ENCODE data around the gene CCDC192. TPM values are rescaled to one million over a fixed set of nuclear protein-coding genes. Genes with fewer than 3 reads are reported as not detected.

The CCDC192 gene
- total RNA-seq, 3 donors from 2014 or later: 1.0 TPM; not detected in 2

DNA sequence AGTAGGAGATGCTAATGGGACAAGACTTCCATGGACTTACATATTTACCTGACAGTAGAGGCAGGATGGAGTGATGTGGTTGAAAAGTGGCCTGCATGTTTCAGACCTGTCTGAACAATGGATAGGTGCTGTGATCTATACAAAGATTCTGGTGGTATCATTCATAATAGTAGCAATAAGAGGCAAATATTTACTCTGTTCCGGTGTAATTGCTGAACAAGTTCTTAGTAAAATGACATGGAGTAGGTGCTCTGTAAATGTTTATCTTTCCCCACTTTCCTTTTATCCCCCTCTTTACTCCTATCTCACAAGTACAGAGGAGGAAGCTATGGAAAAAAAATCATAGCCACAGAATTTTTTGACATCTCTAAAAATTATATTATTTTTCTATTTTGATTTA lies 221.4 kb downstream of the CCDC192 start:
- Histone ChIP-seq H3K36me3 (ENCODE audit: low read depth) (no peaks in the 10 kb centered on the region), H3K4me1 (ENCODE audit: low read depth) (peaks cover 5% of the 10 kb centered on the region), H3K9me3 (no peaks in the 10 kb centered on the region), H3K4me3 (no peak overlapping the region)
- TF ChIP-seq, protein P1, sequence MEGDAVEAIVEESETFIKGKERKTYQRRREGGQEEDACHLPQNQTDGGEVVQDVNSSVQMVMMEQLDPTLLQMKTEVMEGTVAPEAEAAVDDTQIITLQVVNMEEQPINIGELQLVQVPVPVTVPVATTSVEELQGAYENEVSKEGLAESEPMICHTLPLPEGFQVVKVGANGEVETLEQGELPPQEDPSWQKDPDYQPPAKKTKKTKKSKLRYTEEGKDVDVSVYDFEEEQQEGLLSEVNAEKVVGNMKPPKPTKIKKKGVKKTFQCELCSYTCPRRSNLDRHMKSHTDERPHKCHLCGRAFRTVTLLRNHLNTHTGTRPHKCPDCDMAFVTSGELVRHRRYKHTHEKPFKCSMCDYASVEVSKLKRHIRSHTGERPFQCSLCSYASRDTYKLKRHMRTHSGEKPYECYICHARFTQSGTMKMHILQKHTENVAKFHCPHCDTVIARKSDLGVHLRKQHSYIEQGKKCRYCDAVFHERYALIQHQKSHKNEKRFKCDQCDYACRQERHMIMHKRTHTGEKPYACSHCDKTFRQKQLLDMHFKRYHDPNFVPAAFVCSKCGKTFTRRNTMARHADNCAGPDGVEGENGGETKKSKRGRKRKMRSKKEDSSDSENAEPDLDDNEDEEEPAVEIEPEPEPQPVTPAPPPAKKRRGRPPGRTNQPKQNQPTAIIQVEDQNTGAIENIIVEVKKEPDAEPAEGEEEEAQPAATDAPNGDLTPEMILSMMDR (IDR thresholded peaks at IDR 0.05): no peak
- no peak for DNase-seq
- intact Hi-C loops (cut with DNase I, micrococcal nuclease): no loop called here
- peak; percentile 41 for ATAC-seq

DNA sequence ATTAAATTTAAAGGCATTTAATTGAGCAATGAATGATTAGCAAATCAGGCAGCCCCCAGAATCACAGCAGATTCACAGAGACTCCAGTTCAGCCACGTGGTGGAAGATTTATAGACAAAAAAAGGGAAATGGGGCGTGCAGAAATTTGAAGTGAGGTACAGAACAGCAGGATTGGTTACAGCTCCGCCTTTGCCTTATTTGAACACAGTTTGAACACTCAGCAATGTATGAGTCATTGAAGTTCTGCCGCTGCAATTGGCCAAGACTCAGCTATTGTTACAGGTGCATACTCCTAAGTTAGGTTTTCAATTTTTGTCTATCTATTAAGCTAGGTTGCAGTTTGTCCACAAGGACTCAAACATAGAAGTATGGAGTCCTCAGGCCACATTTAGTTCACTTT lies 222.7 kb downstream of the CCDC192 start:
- DNase-seq: peak in 1 of 3 donors; percentile 40

DNA sequence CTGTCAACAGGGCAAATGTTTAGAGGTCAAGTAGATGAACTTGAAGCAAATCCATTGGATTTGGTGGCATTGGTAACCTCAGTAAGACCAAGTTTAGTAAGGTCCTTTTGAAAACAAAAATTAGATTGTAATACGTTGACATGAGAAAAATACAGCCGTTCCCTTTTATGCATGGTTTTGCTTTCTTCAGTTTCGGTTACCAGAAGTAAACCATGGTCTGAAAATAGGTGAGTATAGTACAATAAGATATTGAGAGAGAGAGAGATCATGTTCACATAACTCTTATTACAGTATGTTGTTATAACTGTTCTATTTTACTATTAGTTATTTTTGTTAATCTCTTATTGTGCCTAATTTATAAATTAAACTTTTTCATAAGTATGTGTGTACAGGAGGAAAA lies 223.8 kb downstream of the CCDC192 start:
- intact Hi-C loops (cut with DNase I, micrococcal nuclease): no loop called here

More for the DNA sequence above, 222.7 kb downstream of the CCDC192 start:
- TF ChIP-seq, protein P1 (IDR thresholded peaks at IDR 0.05): no peak
- ATAC-seq: peak; percentile 77
- no peaks in the 10 kb centered on the region for H3K36me3 ChIP-seq (ENCODE audit: low read depth)
- H3K9me3 ChIP-seq: no peaks in the 10 kb centered on the region
- intact Hi-C loops (cut with DNase I, micrococcal nuclease): no loop called here
- peaks cover 5% of the 10 kb centered on the region for H3K4me1 ChIP-seq (ENCODE audit: low read depth)
- H3K4me3 ChIP-seq: no peak overlapping the region

DNA sequence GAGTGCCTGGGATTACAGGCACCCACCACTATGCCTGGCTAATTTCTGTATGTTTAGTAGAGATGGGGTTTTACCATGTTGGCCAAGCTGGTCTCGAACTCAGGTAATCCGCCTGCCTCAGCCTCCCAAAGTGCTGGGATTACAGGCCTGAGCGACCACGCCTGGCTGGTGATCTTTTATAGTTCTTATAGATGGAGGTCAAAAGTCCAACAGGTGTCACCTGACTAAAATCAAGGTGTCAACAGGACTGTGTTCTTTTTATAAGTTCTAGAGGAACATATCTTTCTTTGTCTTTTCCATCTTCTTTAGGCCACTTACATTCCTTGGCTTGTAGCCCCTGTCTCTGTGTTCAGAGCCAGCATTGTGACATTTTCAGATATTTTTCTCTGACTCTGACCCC lies 224.9 kb downstream of the CCDC192 start:
- no peak overlapping the region for H3K4me3 ChIP-seq
- no peaks in the 10 kb centered on the region for H3K9me3 ChIP-seq
- intact Hi-C loops (cut with DNase I, micrococcal nuclease): no loop called here
- DNase-seq (peak in 1 of 3 donors; percentile 49), ATAC-seq (peak; percentile 73)
- peaks cover 5% of the 10 kb centered on the region for H3K4me1 ChIP-seq (ENCODE audit: low read depth)
- TF ChIP-seq, protein P1 (IDR thresholded peaks at IDR 0.05): no peak
- no peaks in the 10 kb centered on the region for H3K36me3 ChIP-seq (ENCODE audit: low read depth)

More for the DNA sequence above, 223.8 kb downstream of the CCDC192 start:
- ATAC-seq (no peak), DNase-seq (no peak)
- no peaks in the 10 kb centered on the region for H3K9me3 ChIP-seq
- H3K4me1 ChIP-seq (ENCODE audit: low read depth): peaks cover 5% of the 10 kb centered on the region
- H3K36me3 ChIP-seq (ENCODE audit: low read depth): no peaks in the 10 kb centered on the region
- TF ChIP-seq, protein P1 (IDR thresholded peaks at IDR 0.05): no peak
- H3K4me3 ChIP-seq: no peak overlapping the region

DNA sequence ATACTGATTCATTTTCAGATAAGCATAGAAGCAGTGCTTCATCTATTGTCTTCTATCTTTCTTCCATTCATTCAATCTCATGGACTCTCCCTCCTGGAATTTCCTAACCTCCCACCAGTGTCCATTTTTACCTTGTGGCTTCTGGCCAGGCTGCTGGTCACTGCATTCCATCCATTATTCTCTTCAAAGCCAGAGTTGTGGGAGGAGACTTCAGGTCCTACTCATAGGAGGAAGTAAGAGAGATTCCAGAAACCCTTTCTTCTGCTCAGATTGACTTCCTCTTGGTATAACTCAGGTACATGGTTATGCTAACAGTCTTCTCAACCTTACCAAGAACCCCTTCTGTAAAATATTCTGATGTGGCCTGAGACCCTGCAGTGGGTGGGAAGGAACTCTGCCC lies 227.1 kb downstream of the CCDC192 start:
- H3K9me3 ChIP-seq: no peaks in the 10 kb centered on the region
- ATAC-seq: peak; percentile 54
- intact Hi-C loops (cut with DNase I, micrococcal nuclease): no loop called here
- no peaks in the 10 kb centered on the region for H3K36me3 ChIP-seq (ENCODE audit: low read depth)
- TF ChIP-seq, protein P1 (IDR thresholded peaks at IDR 0.05): no peak
- no peak for DNase-seq
- peaks cover 5% of the 10 kb centered on the region for H3K4me1 ChIP-seq (ENCODE audit: low read depth)
- no peak overlapping the region for H3K4me3 ChIP-seq

DNA sequence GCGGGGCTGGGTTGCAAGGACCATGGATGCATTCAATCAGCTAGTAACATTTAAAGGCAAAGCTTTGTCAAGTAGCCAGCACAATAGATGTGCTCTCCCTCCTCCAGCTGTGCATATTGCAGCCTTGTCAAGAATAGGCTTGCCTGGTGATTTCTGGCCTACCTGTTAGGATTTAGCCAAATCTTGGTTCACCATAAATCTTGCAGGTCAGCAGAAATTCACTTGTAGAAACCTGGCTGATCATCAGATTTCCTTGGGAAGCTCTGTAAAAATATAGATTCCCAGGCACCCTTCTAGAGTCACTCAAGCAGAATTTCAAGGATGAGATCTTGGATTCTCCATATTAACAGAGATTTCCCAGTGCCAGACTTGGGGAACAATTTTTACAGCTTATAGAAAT lies 228.2 kb downstream of the CCDC192 start:
- Histone ChIP-seq H3K36me3 (ENCODE audit: low read depth) (no peaks in the 10 kb centered on the region), H3K4me1 (ENCODE audit: low read depth) (peaks cover 3% of the 10 kb centered on the region), H3K4me3 (no peak overlapping the region), H3K9me3 (no peaks in the 10 kb centered on the region)
- TF ChIP-seq, protein P1 (IDR thresholded peaks at IDR 0.05): no peak
- ATAC-seq (no peak), DNase-seq (no peak)
- intact Hi-C loops (cut with DNase I, micrococcal nuclease): no loop called here
